22Rv1 (cell line): ENCODE measurements around the gene TGM2.

ENCODE experiments used
- ZFX ChIP-seq: fragments of 450-650 bp; IDR thresholded peaks from 2 replicates; pipeline ENCODE4 v1.6.1; 2017; ENCODE audit warnings: antibody characterized with exemption, borderline replicate concordance
- TF ChIP-seq, protein P1 (sequence below): fragments of 450-650 bp; IDR thresholded peaks from 2 replicates; pipeline ENCODE4 v1.5.1; 2017; ENCODE audit warnings: mild to moderate bottlenecking

DNA sequence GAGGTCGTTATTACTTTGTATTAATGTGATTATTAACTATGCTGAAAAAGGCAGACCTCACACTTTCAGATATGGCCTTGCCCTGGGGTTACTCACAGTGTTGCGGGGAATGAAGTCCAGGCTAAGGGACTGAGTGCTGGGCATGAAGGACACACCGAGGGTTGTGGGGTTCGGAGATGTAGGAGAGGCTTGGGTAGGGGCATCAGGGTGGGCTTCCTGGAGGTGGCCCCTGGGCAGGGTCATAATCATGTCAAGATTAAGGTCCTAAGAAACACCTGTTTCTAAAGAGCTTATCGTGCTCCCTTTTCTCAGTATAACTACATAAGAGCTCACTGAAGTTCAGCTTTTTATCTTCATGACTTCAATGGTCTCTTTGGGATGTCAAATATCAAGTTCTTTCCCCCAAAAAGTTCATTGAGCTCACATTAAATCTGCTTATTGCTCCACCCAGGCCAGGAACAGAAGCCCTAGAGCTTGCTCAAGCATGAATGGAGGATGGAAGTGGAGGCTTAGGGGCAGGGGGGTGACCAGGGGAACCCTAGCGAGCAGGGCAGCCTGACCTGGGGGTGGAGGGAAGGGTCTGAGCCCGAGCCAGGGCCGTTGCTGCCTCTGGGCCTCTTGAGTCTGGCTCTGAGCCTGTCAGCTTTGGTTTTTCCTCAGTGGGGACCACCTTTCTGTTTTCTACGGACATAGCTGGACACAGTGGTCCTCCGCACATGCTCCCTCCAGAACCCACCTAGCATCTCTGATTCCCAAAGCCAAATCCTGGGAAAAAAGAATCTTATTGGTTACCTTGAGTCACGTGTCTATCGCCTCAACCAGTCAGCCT lies 37.3 kb upstream of the TGM2 start:
- TF ChIP-seq, protein P1, sequence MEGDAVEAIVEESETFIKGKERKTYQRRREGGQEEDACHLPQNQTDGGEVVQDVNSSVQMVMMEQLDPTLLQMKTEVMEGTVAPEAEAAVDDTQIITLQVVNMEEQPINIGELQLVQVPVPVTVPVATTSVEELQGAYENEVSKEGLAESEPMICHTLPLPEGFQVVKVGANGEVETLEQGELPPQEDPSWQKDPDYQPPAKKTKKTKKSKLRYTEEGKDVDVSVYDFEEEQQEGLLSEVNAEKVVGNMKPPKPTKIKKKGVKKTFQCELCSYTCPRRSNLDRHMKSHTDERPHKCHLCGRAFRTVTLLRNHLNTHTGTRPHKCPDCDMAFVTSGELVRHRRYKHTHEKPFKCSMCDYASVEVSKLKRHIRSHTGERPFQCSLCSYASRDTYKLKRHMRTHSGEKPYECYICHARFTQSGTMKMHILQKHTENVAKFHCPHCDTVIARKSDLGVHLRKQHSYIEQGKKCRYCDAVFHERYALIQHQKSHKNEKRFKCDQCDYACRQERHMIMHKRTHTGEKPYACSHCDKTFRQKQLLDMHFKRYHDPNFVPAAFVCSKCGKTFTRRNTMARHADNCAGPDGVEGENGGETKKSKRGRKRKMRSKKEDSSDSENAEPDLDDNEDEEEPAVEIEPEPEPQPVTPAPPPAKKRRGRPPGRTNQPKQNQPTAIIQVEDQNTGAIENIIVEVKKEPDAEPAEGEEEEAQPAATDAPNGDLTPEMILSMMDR: no peak
- no peak for TF ChIP-seq ZFX
